PFSK-1 (cell line): Measurements from ENCODE around the gene GALNT14.

ENCODE experiments used
- FOXP2 ChIP-seq: optimal IDR thresholded peaks from 2 replicates; pipeline ENCODE3; 2011; ENCODE audit warnings: borderline replicate concordance, control low read depth, inconsistent platforms; ENCODE audit not compliant: insufficient read depth; ENCODE audit errors: extremely low read length, extremely low read depth
- POLR2AphosphoS5 ChIP-seq: IDR thresholded peaks from 2 replicates; pipeline ENCODE4 v1.6.1; 2012; ENCODE audit warnings: low read depth, mild to moderate bottlenecking, control low read depth, low read length, moderate library complexity
- REST ChIP-seq, 2 experiments: IDR thresholded peaks; 2 replicates each; pipeline versions ENCODE4 v1.6.1 to v1.8.0; 2011 to 2012; ENCODE audit warnings: low read depth in 2 of 2, low read length in 2 of 2, control low read depth in 1 of 2, inconsistent platforms in 1 of 2, mild to moderate bottlenecking in 1 of 2, moderate library complexity in 1 of 2; ENCODE audit not compliant: insufficient read depth in 1 of 2
- SIN3A ChIP-seq: IDR thresholded peaks from 2 replicates; pipeline ENCODE4 v1.6.1; 2012; ENCODE audit warnings: mild to moderate bottlenecking, low read length, moderate library complexity, borderline replicate concordance; ENCODE audit not compliant: insufficient read depth
- TAF1 ChIP-seq: IDR thresholded peaks from 2 replicates; pipeline ENCODE4 v1.6.1; 2012; ENCODE audit warnings: low read length, control low read depth, borderline replicate concordance; ENCODE audit not compliant: insufficient read depth

GRCh38 chr2:31170071-31170698 lies 31.9 kb upstream of the GALNT14 start:
- no peak for TF ChIP-seq POLR2AphosphoS5
- TF ChIP-seq REST (IDR thresholded peaks at IDR 0.05; ENCODE audit: insufficient read depth in 1 of 2, low read depth in 2 of 2, low read length in 2 of 2): no peak
- no peak for TF ChIP-seq SIN3A
- no peak for TF ChIP-seq TAF1
- no peak for TF ChIP-seq FOXP2
